Testis (tissue), 3 donors: ENCODE data around the gene CNPY4. TPM values are rescaled to one million over a fixed set of nuclear protein-coding genes. Genes with fewer than 3 reads are reported as not detected.

Experiments
- DNase-seq: peaks from one replicate; pipeline ENCODE4 v3.0.0-alpha.2; 2019
- H3K27ac ChIP-seq, 2 donors: fragments of 200-600 bp; sonication (generic); one replicate each; pipeline ENCODE4 v1.5.1; 2019
- H3K27me3 ChIP-seq: fragments of 200-600 bp; sonication (generic); one replicate; pipeline ENCODE4 v1.5.1; 2019
- H3K36me3 ChIP-seq: fragments of 200-600 bp; sonication (generic); one replicate; pipeline ENCODE4 v1.5.1; 2017; ENCODE audit warnings: low read depth; ENCODE audit errors: missing control alignments
- H3K4me1 ChIP-seq: fragments of 200-600 bp; sonication (generic); one replicate; pipeline ENCODE4 v1.5.1; 2019
- H3K4me3 ChIP-seq, 2 donors: fragments of 200-600 bp; sonication (generic); one replicate each; pipeline ENCODE4 v1.5.1; 2017 to 2019
- H3K9me3 ChIP-seq: fragments of 200-600 bp; sonication (generic); one replicate; pipeline ENCODE4 v1.5.1; 2017
- CTCF ChIP-seq, 3 experiments: fragments of 450-650 bp in 2 of 3; fragments of 200-600 bp in 1 of 3; sonication (generic) in 1 of 3; IDR thresholded peaks; one replicate each; pipeline ENCODE4 v1.5.1; 2016 to 2019; ENCODE audit warnings: antibody characterized with exemption in 3 of 3, mild to moderate bottlenecking in 2 of 3, moderate library complexity in 1 of 3
- POLR2A ChIP-seq: fragments of 450-650 bp; IDR thresholded peaks from one replicate; pipeline ENCODE4 v1.6.1; 2017; ENCODE audit warnings: antibody characterized with exemption, mild to moderate bottlenecking, moderate library complexity
- WGBS, 2 donors: methylation state at CpG; one replicate each; pipeline ENCODE4 v1.1.5; 2018; 5-methylcytosine and 5-hydroxymethylcytosine counted together
- intact Hi-C: fragments of 100-400 bp; cut with DNase I; formaldehyde crosslinking; loops from one replicate; pipeline ENCODE4 v1.15.1; 2023; ENCODE audit warnings: low total_unique reads
- polyA plus RNA-seq: library from polyadenylated mRNA; stranded (reverse); fragments of 350-450 nt; fragmentation: Illumina TruSeq; extraction: RNeasy Lipid Tissue Mini Kit (QIAGEN cat#74804); gene quantifications from one replicate; pipeline ENCODE4 v1.2.3, GENCODE V29; 2014; ENCODE audit warnings: low read depth, low replicate concordance; ENCODE audit not compliant: insufficient read depth
- total RNA-seq, 2 donors: library from RNA; depleted of rRNA; stranded (reverse); fragments of >200 nt; gene quantifications; one replicate each; pipeline ENCODE4 v1.2.3, GENCODE V29; 2016

Gene CNPY4
- total and polyA plus RNA-seq, 3 donors from 2014 or later, result 14.3 to 22.2 (median 19.3) TPM

- TF ChIP-seq POLR2A (no peak), CTCF (IDR thresholded peaks at IDR 0.05) (peak in 1 of 3 experiments; percentile 5)
- 17 to 21% methylated on average over 16 to 32 of the region's 32 CpGs for WGBS, 2 donors
- Histone ChIP-seq H3K36me3 (no peaks in the 10 kb centered on the region), H3K4me1 (peaks cover 8% of the 10 kb centered on the region), H3K9me3 (no peaks in the 10 kb centered on the region), H3K27me3 (no peaks in the 10 kb centered on the region), H3K27ac (peak overlapping the region; percentile 73 to 77), H3K4me3 (peak overlapping the region; percentile 86 to 98)
- peak; percentile 57 for DNase-seq
- intact Hi-C loops, result no loop called here
Measured at GRCh38 chr7:100157334-100158228, 38.1 kb downstream of the CNPY4 start.

GRCh38 chr7:100158229-100159098 is 39.0 kb downstream of the CNPY4 start, which contains the start of gene TRAPPC14:
TRAPPC14 (minus strand) TSS chr7:100158723; CDS start chr7:100158499, 224 bp downstream.
- Histone ChIP-seq H3K9me3 (no peaks in the 10 kb centered on the region), H3K4me3 (peak within 1 kb of the TSS; percentile 86 to 98), H3K27me3 (no peaks in the 10 kb centered on the region), H3K27ac (peak within 1 kb of the TSS; percentile 73 to 77), H3K36me3 (no peaks in the 10 kb centered on the region), H3K4me1 (peaks cover 8% of the 10 kb centered on the region)
- 1% methylated on average over 20 to 87 of the region's 87 CpGs for WGBS, 2 donors
- TF ChIP-seq POLR2A (no peak), CTCF (IDR thresholded peaks at IDR 0.05) (no peak)
- peak; percentile 98 for DNase-seq
- intact Hi-C loops, result no loop called here

GRCh38 chr7:100159099-100159623 is 39.7 kb downstream of the CNPY4 start:
- DNase-seq, result no peak
- H3K4me1 ChIP-seq, result peaks cover 8% of the 10 kb centered on the region
- peak overlapping the region; percentile 73 to 77 for H3K27ac ChIP-seq
- intact Hi-C loops, result no loop called here
- 53 to 59% methylated on average over 7 of the region's 7 CpGs for WGBS, 2 donors
- H3K4me3 ChIP-seq, result peak overlapping the region; percentile 86 to 98
- no peaks in the 10 kb centered on the region for H3K9me3 ChIP-seq
- no peak for TF ChIP-seq POLR2A
- no peak for TF ChIP-seq CTCF (IDR thresholded peaks at IDR 0.05)
- no peaks in the 10 kb centered on the region for H3K36me3 ChIP-seq
- no peaks in the 10 kb centered on the region for H3K27me3 ChIP-seq

- Histone ChIP-seq H3K27me3 (no peaks in the 10 kb centered on the region), H3K27ac (no peak overlapping the region), H3K36me3 (no peaks in the 10 kb centered on the region), H3K4me1 (peaks cover 8% of the 10 kb centered on the region), H3K4me3 (no peak overlapping the region), H3K9me3 (no peaks in the 10 kb centered on the region)
- intact Hi-C loops, result no loop called here
- WGBS, 2 donors, result 80 to 82% methylated on average over 4 to 18 of the region's 18 CpGs
- TF ChIP-seq CTCF (IDR thresholded peaks at IDR 0.05) (no peak), POLR2A (no peak)
- DNase-seq, result no peak
Measured at GRCh38 chr7:100160067-100160466, 40.6 kb downstream of the CNPY4 start.
